ENCODE measurements around the gene TP53I13. TPM values are rescaled to one million over a fixed set of nuclear protein-coding genes. Genes with fewer than 3 reads are reported as not detected.

The TP53I13 gene
- total and polyA plus RNA-seq, 2 of the 4 experiments (the other 2 are of a cell fraction) = 22.0 to 48.3 TPM

- POLR2A ChIA-PET (ENCODE audit: unreplicated experiment) = no interaction called here
Observed at GRCh38 chr17:29615492-29616299, 47.2 kb downstream of the TP53I13 start.

More at GRCh38 chr17:29615492-29616299, 47.2 kb downstream of the TP53I13 start:
- peak overlapping the region; percentile 93 for H2AFZ ChIP-seq (replicated peaks; ENCODE audit: low read length, poor library complexity)
- H3K9me1 ChIP-seq (ENCODE audit: insufficient read depth, low read length) = peaks cover 17% of the 10 kb centered on the region
- H3K79me1 ChIP-seq (ENCODE audit: low read depth in 1 of 2, low read length in 2 of 2) = peaks cover 0 to 11% of the 10 kb centered on the region in 2 experiments; a peak in 1 of 4 replicates
- H2BK5ac ChIP-seq (ENCODE audit: low read depth, low read length, poor library complexity, severe bottlenecking) = no peak overlapping the region
- dilution Hi-C loops (cut with HindIII; ENCODE audit: low sequenced_read_pairs, unreplicated experiment) = no loop called here
- H3K56ac ChIP-seq (ENCODE audit: extremely low read depth, insufficient read depth, low read length) = no peak overlapping the region
- H3K23ac ChIP-seq (ENCODE audit: low read depth, low read length) = no peak overlapping the region
- no peak overlapping the region for H3K18ac ChIP-seq (ENCODE audit: low read depth, low read length)
- no peaks in the 10 kb centered on the region for H3K9me3 ChIP-seq (ENCODE audit: control insufficient read depth, insufficient read depth, low read length)
- peaks cover 9% of the 10 kb centered on the region; the same call in 1 of the 2 replicates for H4K20me1 ChIP-seq (ENCODE audit: insufficient read depth, low read length)
- no TSS peak for BruUV-seq (replicated peaks)
- H2BK120ac ChIP-seq (ENCODE audit: low read depth, low read length) = no peak overlapping the region
- peak; percentile 55 for DNase-seq
- H2BK15ac ChIP-seq (ENCODE audit: low read depth, low read length) = no peak overlapping the region
- H3K9ac ChIP-seq (ENCODE audit: low read depth, low read length) = no peak overlapping the region
- CTCF ChIA-PET = no interaction called here
- H2BK20ac ChIP-seq (ENCODE audit: low read depth, low read length) = no peak overlapping the region
- 0 out of 4 replicates have a peak overlapping the region, but pooled peaks of 1 of the 2 experiments have one; percentile 23 for H4K8ac ChIP-seq (ENCODE audit: low read depth in 2 of 2, low read length in 2 of 2)
- H3K27ac ChIP-seq (ENCODE audit: insufficient read depth, low read length) = no peak overlapping the region
- H3K4me2 ChIP-seq (ENCODE audit: low read depth, low read length) = peak overlapping the region; percentile 34; the same call in 1 of the 2 replicates
- no peak overlapping the region for H4K91ac ChIP-seq (ENCODE audit: insufficient read depth, low read depth, low read length)
- peak overlapping the region; percentile 85 for H2AK9ac ChIP-seq (replicated peaks; ENCODE audit: low read depth, low read length, poor library complexity)
- no peak overlapping the region for H2AK5ac ChIP-seq (ENCODE audit: low read depth, low read length)
- 15% methylated on average over 55 of the region's 74 CpGs; no CpG with 5 or more reads in 1 of the 2 experiments for WGBS, 2 experiments (ENCODE audit: extremely low coverage in 2 of 2, insufficient read length in 1 of 2)
- no peak overlapping the region; the same call in 1 of the 2 replicates for H3K4me3 ChIP-seq (ENCODE audit: insufficient read depth, low read depth, low read length)
- no peak overlapping the region for H3K4ac ChIP-seq (ENCODE audit: low read depth, low read length)
- intact Hi-C loops (cut with micrococcal nuclease) = no loop called here
- no peak overlapping the region for H4K5ac ChIP-seq (ENCODE audit: low read depth, low read length)
- ATAC-seq (ENCODE audit: low read depth) = peak; percentile 86
- no peaks in the 10 kb centered on the region; the same call in 1 of the 2 replicates for H3K27me3 ChIP-seq (ENCODE audit: control insufficient read depth, insufficient read depth, low read length)
- peaks cover 2% of the 10 kb centered on the region; the same call in 1 of the 2 replicates for H3K36me3 ChIP-seq (ENCODE audit: control insufficient read depth, insufficient read depth, low read length)
- no peak overlapping the region for H3K14ac ChIP-seq (replicated peaks; ENCODE audit: low read depth, low read length)
- TF ChIP-seq BHLHE40 (IDR thresholded peaks at IDR 0.05; ENCODE audit: low read depth, low read length) (no peak), MAZ (IDR thresholded peaks at IDR 0.05; ENCODE audit: borderline replicate concordance, low read depth, low read length) (peak; percentile 40; the same call in 1 of the 2 replicates), CEBPB (IDR thresholded peaks at IDR 0.05; ENCODE audit: low read depth, low read length) (no peak), ELK1 (IDR thresholded peaks at IDR 0.05; ENCODE audit: borderline replicate concordance, low read depth, low read length) (no peak)
- in situ Hi-C loops (cut with MboI; ENCODE audit: low sequenced_read_pairs) = no loop called here
- H3K4me1 ChIP-seq (ENCODE audit: control insufficient read depth, insufficient read depth, low read length) = peaks cover 7% of the 10 kb centered on the region

Measured in IMR-90 (cell line).